ENCODE measurements around the gene PTTG1IP2.

The PTTG1IP2 gene

DNA sequence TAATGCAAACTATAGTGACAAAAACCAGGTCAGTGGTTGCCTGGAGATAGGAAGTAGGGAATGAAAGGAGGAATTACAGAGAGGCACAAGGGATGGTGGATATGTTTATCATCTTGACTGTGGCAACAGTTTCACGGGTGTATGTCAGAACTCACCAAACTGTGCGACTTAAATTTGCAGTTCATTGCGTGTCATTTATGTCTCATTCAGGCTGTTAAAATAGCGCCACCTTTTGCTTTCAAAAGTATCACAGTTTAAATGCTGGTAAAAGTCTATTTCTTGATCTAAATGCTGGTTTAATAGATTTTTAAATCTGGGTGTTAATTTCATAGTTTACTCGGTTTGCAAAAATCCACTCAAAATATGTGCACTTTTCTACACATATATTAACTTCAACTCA, 51.0 kb downstream of the PTTG1IP2 start:
- H3K27ac ChIP-seq = no peak overlapping the region
- TF ChIP-seq ZFX (IDR thresholded peaks at IDR 0.05; ENCODE audit: borderline replicate concordance) = no peak
- TF ChIP-seq, protein P1, sequence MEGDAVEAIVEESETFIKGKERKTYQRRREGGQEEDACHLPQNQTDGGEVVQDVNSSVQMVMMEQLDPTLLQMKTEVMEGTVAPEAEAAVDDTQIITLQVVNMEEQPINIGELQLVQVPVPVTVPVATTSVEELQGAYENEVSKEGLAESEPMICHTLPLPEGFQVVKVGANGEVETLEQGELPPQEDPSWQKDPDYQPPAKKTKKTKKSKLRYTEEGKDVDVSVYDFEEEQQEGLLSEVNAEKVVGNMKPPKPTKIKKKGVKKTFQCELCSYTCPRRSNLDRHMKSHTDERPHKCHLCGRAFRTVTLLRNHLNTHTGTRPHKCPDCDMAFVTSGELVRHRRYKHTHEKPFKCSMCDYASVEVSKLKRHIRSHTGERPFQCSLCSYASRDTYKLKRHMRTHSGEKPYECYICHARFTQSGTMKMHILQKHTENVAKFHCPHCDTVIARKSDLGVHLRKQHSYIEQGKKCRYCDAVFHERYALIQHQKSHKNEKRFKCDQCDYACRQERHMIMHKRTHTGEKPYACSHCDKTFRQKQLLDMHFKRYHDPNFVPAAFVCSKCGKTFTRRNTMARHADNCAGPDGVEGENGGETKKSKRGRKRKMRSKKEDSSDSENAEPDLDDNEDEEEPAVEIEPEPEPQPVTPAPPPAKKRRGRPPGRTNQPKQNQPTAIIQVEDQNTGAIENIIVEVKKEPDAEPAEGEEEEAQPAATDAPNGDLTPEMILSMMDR (IDR thresholded peaks at IDR 0.05) = peak; percentile 72

DNA sequence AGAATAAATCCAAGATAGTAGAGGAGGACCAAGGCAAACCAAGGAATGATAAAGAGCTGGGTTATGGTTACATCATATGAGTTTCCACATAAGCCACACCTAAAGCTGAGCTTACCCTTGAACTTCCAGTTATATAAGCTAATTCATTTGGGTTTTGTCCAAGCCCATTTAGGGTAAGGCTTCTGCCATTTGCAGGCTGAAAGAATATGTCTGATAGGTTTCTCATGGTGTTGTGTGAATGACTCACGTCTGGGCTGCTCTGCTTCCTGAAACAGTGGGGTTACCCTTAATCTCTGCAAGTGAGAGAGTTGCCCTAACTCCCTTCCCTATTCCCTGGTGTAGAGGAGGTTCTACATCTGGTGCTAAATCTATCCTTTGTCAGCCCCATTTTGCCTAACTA, 60.8 kb downstream of the PTTG1IP2 start:
- TF ChIP-seq, protein P1 (IDR thresholded peaks at IDR 0.05) = no peak
- TF ChIP-seq ZFX (IDR thresholded peaks at IDR 0.05; ENCODE audit: borderline replicate concordance) = no peak
- H3K27ac ChIP-seq = no peak overlapping the region

DNA sequence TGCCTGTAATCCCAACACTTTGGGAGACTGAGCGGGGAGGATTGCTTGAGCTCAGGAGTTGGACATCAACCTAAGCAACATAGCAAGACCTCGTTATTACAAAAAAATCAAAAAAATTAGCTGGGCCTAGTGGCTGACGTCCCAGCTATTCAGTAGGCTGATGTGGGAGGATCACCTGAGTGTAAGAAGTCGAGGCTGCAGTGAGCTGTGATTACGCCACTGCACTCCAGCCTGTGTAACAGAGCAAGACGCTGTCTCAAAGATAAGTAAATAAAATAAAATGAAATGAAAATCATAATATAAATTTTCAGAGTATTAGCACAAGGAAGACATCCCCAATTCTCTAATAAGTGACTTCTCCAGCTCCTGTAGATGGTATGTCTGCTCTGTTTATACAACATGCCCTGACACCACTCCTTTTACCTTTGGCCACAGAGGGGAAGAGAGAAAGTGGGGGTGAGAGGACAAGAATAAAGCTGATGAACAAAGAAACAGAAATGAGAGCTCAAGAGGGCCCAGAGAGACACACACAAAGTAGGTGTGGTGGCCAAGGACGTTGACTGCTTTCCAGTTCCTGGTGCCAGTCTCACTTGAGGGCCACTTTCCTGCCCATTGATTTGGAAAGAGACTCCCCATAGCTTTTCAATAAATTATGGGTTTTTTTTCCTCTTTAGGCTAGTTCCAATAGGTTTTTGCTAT, 62.9 kb downstream of the PTTG1IP2 start:
- H3K27ac ChIP-seq = no peak overlapping the region
- TF ChIP-seq, protein P1 (IDR thresholded peaks at IDR 0.05) = no peak
- no peak for TF ChIP-seq ZFX (IDR thresholded peaks at IDR 0.05; ENCODE audit: borderline replicate concordance)

DNA sequence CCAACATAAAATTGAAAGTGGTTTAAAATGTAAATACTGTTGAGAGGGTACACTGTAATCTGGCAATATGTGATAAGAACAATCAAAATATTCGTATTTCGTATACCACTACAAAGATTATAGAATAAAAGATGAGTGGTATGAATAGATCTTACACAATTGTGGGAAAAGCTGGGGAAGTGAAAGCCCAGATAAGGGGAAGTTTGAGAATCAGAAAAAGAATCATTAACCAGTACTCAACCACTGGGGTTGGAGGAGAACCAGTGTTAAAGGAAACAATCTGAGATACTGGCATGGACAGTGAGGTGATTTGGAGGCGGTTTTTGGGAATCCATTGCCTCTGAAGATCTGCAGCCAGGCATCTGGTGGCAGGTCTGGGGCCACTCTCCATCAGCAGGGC, 67.0 kb downstream of the PTTG1IP2 start:
- TF ChIP-seq ZFX (IDR thresholded peaks at IDR 0.05; ENCODE audit: borderline replicate concordance) = no peak
- TF ChIP-seq, protein P1 (IDR thresholded peaks at IDR 0.05) = no peak
- H3K27ac ChIP-seq = no peak overlapping the region

DNA sequence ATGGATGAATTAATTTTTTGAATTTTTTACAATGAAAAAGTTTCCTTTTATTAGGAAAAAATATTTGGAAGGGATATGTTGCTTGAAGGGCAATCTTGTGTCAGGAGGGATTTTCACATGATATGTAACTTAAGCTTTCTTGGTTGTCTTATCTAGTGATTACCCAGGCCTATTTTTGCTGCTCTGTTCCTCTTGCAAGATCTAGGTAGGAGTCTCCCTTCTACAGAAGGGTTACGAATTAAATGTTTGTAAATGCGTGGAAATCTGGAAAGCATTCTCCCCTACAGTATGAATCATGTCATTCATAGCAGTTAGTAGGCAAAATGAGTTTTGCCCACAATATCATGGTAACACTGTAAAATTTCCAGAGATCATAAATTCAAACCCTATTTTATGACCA, 69.0 kb downstream of the PTTG1IP2 start:
- TF ChIP-seq ZFX (IDR thresholded peaks at IDR 0.05; ENCODE audit: borderline replicate concordance) = no peak
- TF ChIP-seq, protein P1 (IDR thresholded peaks at IDR 0.05) = no peak

DNA sequence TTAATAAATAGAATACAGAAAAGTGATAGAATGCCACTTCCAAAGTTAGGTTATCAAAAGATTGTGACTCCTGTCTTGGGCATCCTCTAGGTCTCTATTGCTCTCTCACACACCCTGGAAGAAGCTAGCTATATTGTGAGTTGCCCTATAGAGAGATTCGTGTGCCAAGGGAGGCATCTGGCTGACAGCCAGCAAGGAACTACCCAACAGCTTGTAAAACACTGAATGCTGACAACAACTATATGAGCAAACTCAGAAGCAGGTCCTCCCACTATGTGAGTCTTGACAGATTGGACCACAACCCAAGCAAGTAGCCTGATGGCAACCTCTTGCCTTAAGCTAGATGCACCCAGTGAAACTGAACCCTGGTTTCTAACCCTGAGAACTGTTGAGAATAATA, 71.0 kb downstream of the PTTG1IP2 start:
- no peak overlapping the region for H3K27ac ChIP-seq
- TF ChIP-seq, protein P1 (IDR thresholded peaks at IDR 0.05) = no peak

More for the DNA sequence above, 69.0 kb downstream of the PTTG1IP2 start:
- no peak overlapping the region for H3K27ac ChIP-seq

DNA sequence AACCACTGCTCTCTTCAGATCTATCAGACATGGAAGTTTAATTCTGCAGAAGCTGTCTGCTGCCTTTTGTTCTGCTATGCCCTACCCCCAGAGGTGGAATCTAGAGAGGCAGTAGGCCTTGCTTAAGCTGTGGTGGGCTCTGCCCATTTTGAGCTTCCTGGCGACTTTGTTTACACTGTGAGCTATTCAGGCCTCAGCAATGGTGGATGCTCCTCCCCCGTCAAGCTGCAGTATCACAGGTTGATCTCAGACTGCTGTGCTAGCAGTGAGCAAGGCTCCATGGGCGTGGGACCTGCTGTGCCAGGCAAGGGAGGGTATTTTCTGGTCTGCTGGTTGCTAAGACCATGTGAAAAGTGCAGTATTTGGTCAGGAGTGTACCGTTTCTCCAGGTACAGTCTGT, 81.6 kb downstream of the PTTG1IP2 start:
- TF ChIP-seq, protein P1 (IDR thresholded peaks at IDR 0.05) = no peak
- TF ChIP-seq ZFX (IDR thresholded peaks at IDR 0.05; ENCODE audit: borderline replicate concordance) = no peak
- no peak overlapping the region for H3K27ac ChIP-seq
